SK-N-SH treated with all-trans-retinoic acid at 6 μM for 48 hours (cell line): ENCODE measurements around the gene FOXO4.

ENCODE experiments used
- ATAC-seq: fragments of 200-7000 bp; cut with Tn5 transposase; 3 replicates; pipeline ENCODE4 v1.9.1; 2020; ENCODE audit warnings: mild to moderate bottlenecking, moderate library complexity
- ARNTL ChIP-seq: fragments of 450-650 bp; formaldehyde crosslinking; IDR thresholded peaks from 2 replicates; pipeline ENCODE4 v1.5.0; 2020; ENCODE audit warnings: low read depth, mild to moderate bottlenecking, moderate library complexity, borderline replicate concordance
- BACH2 ChIP-seq: fragments of 250-450 bp; sonication (Bioruptor Pico); IDR thresholded peaks from 2 replicates; pipeline ENCODE4 v1.9.0; 2021; ENCODE audit warnings: mild to moderate bottlenecking, borderline replicate concordance
- CSDC2 ChIP-seq: fragments of 250-450 bp; sonication (Bioruptor Pico); IDR thresholded peaks from 2 replicates; pipeline ENCODE4 v1.5.0; 2020; ENCODE audit warnings: mild to moderate bottlenecking, moderate library complexity
- GLIS3 ChIP-seq: fragments of 250-450 bp; sonication (Bioruptor Pico); IDR thresholded peaks from 2 replicates; pipeline ENCODE4 v1.5.0; 2020; ENCODE audit warnings: mild to moderate bottlenecking, moderate library complexity
- ISL1 ChIP-seq: fragments of 250-450 bp; sonication (Bioruptor Pico); IDR thresholded peaks from 2 replicates; pipeline ENCODE4 v2.1.2; 2022; ENCODE audit warnings: mild to moderate bottlenecking, moderate library complexity
- OSR1 ChIP-seq: fragments of 250-450 bp; sonication (Bioruptor Pico); IDR thresholded peaks from 2 replicates; pipeline ENCODE4 v1.8.0; 2022; ENCODE audit warnings: moderate library complexity, mild to moderate bottlenecking, inconsistent platforms
- RARB ChIP-seq: fragments of 250-450 bp; sonication (Bioruptor Pico); IDR thresholded peaks from 2 replicates; pipeline ENCODE4 v1.8.0; 2021; ENCODE audit warnings: mild to moderate bottlenecking, moderate library complexity
- SNAI2 ChIP-seq: fragments of 250-450 bp; sonication (Bioruptor Pico); IDR thresholded peaks from 2 replicates; pipeline ENCODE4 v1.5.0; 2020; ENCODE audit warnings: mild to moderate bottlenecking, moderate library complexity
- TCF4 ChIP-seq: fragments of 250-450 bp; sonication (Bioruptor Pico); IDR thresholded peaks from 2 replicates; pipeline ENCODE4 v1.8.0; 2021; ENCODE audit warnings: mild to moderate bottlenecking, moderate library complexity, borderline replicate concordance
- ZC3H10 ChIP-seq: fragments of 250-450 bp; sonication (Bioruptor Pico); IDR thresholded peaks from 2 replicates; pipeline ENCODE4 v1.5.1; 2021; ENCODE audit warnings: mild to moderate bottlenecking, moderate library complexity
- ZFP30 ChIP-seq: fragments of 450-650 bp; formaldehyde crosslinking; IDR thresholded peaks from 2 replicates; pipeline ENCODE4 v1.5.0; 2022; ENCODE audit warnings: mild to moderate bottlenecking, moderate library complexity
- ZNF565 ChIP-seq: fragments of 450-650 bp; formaldehyde crosslinking; conservative IDR thresholded peaks from 2 replicates; pipeline ENCODE4 v1.5.0; 2020; ENCODE audit warnings: low read depth, mild to moderate bottlenecking, moderate library complexity
- ZNF70 ChIP-seq: fragments of 450-650 bp; formaldehyde crosslinking; IDR thresholded peaks from 2 replicates; pipeline ENCODE4 v1.5.0; 2020; ENCODE audit warnings: mild to moderate bottlenecking, moderate library complexity
- TF ChIP-seq, protein P1 (sequence below): fragments of 250-450 bp; sonication (Bioruptor Pico); IDR thresholded peaks from 2 replicates; pipeline ENCODE4 v1.8.0; 2021; ENCODE audit warnings: low read depth, mild to moderate bottlenecking, moderate library complexity, borderline replicate concordance
- TF ChIP-seq, protein P2 (sequence below): fragments of 250-450 bp; sonication (Bioruptor Pico); IDR thresholded peaks from 2 replicates; pipeline ENCODE4 v1.8.0; 2020; ENCODE audit warnings: mild to moderate bottlenecking, moderate library complexity, borderline replicate concordance
- TF ChIP-seq, protein P3 (sequence below): fragments of 250-450 bp; sonication (Bioruptor Pico); IDR thresholded peaks from 2 replicates; pipeline ENCODE4 v1.5.1; 2020; ENCODE audit warnings: low read depth, mild to moderate bottlenecking, moderate library complexity

Gene FOXO4

DNA sequence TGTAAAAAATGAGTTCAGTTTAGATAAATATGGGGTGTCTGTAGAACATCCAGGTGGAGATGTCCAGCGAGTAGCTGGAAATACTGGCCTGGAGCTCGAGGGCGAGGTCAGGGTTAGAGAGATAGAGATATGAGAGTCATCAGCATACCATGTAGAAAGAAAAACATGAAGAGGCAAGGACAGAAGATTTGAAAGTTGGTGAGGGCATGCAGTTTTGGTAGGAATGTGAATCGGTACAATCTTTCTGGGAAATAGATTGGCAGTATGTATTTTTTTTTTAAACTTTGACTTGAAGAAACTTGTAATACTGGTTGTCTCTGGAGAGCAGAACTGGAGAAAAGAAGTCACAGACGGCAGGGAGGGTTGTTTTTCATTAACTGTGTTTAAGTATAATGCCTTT is 25.1 kb upstream of the FOXO4 start:
- TF ChIP-seq ZNF70 (CRISPR knock-in tag) (no peak), CSDC2 (no peak), ZNF565 (CRISPR knock-in tag) (no peak), RARB (CRISPR knock-in tag) (no peak), TCF4 (CRISPR knock-in tag) (no peak), ZC3H10 (CRISPR knock-in tag) (no peak), ISL1 (CRISPR knock-in tag) (no peak), ARNTL (no peak)
- TF ChIP-seq, protein P1, sequence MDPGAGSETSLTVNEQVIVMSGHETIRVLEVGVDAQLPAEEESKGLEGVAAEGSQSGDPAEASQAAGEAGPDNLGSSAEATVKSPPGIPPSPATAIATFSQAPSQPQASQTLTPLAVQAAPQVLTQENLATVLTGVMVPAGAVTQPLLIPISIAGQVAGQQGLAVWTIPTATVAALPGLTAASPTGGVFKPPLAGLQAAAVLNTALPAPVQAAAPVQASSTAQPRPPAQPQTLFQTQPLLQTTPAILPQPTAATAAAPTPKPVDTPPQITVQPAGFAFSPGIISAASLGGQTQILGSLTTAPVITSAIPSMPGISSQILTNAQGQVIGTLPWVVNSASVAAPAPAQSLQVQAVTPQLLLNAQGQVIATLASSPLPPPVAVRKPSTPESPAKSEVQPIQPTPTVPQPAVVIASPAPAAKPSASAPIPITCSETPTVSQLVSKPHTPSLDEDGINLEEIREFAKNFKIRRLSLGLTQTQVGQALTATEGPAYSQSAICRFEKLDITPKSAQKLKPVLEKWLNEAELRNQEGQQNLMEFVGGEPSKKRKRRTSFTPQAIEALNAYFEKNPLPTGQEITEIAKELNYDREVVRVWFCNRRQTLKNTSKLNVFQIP (CRISPR knock-in tag): no peak
- TF ChIP-seq, protein P2, sequence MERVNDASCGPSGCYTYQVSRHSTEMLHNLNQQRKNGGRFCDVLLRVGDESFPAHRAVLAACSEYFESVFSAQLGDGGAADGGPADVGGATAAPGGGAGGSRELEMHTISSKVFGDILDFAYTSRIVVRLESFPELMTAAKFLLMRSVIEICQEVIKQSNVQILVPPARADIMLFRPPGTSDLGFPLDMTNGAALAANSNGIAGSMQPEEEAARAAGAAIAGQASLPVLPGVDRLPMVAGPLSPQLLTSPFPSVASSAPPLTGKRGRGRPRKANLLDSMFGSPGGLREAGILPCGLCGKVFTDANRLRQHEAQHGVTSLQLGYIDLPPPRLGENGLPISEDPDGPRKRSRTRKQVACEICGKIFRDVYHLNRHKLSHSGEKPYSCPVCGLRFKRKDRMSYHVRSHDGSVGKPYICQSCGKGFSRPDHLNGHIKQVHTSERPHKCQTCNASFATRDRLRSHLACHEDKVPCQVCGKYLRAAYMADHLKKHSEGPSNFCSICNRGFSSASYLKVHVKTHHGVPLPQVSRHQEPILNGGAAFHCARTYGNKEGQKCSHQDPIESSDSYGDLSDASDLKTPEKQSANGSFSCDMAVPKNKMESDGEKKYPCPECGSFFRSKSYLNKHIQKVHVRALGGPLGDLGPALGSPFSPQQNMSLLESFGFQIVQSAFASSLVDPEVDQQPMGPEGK (CRISPR knock-in tag): no peak
- TF ChIP-seq, all 23 proteins: peak for 0
- ATAC-seq: no peak

DNA sequence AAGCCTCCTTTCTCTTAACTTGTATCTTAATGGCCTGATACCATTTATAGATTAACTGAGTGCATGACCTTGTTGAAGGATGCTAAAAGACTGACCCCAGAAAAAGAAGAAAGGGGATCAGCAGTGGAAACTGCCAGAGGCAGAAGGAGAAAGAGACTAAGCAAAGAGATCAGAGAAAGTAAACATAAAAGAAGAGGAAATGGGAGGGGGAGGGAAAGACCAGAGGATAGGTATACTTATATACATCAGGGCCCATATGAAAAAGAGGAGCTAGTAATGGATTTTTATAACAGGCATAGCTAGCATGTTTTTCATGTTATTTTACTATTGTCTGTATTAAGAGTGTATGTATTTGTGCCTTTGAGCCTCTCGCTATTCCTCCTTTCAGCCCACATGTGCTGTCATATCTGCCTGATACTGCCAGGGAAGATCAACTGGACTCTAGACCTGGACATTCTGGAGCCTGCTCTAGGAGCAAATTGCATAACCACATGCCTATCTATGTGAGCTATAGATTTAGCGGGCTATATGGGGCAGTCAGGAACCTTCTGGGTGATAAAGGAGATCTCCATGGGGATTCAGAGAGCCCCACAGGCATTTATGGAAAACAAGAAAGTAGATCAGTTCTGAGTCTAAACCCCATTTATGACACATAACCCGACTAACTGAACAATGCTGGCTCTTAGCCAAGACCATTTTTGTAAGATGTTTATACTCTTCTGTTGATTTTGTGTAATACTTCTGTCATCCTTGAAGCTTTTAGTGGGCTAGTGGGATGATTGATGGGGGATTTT is 14.1 kb upstream of the FOXO4 start:
- TF ChIP-seq OSR1 (CRISPR knock-in tag) (no peak), ZNF565 (CRISPR knock-in tag) (no peak)
- TF ChIP-seq, protein P1 (CRISPR knock-in tag): no peak
- TF ChIP-seq, all 23 proteins: peak for 0
- ATAC-seq: no peak

- TF ChIP-seq, protein P3, sequence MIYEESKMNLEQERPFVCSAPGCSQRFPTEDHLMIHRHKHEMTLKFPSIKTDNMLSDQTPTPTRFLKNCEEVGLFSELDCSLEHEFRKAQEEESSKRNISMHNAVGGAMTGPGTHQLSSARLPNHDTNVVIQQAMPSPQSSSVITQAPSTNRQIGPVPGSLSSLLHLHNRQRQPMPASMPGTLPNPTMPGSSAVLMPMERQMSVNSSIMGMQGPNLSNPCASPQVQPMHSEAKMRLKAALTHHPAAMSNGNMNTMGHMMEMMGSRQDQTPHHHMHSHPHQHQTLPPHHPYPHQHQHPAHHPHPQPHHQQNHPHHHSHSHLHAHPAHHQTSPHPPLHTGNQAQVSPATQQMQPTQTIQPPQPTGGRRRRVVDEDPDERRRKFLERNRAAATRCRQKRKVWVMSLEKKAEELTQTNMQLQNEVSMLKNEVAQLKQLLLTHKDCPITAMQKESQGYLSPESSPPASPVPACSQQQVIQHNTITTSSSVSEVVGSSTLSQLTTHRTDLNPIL: no peak
- no peak for TF ChIP-seq GLIS3
- no peak for TF ChIP-seq SNAI2 (CRISPR knock-in tag)
- TF ChIP-seq, protein P2 (CRISPR knock-in tag): no peak
- TF ChIP-seq BACH2: no peak
- TF ChIP-seq ZC3H10 (CRISPR knock-in tag): no peak
- TF ChIP-seq, protein P1 (CRISPR knock-in tag): no peak
- no peak for TF ChIP-seq ZNF565 (CRISPR knock-in tag)
- no peak for TF ChIP-seq ZNF70 (CRISPR knock-in tag)
- no peak for TF ChIP-seq OSR1 (CRISPR knock-in tag)
- no peak for TF ChIP-seq RARB (CRISPR knock-in tag)
- no peak for TF ChIP-seq ZFP30 (CRISPR knock-in tag)
- no peak for ATAC-seq
Observed at GRCh38 chrX:71082124-71082647, 13.5 kb upstream of the FOXO4 start.
